ENCODE data around the gene DMAC2L.

DNA sequence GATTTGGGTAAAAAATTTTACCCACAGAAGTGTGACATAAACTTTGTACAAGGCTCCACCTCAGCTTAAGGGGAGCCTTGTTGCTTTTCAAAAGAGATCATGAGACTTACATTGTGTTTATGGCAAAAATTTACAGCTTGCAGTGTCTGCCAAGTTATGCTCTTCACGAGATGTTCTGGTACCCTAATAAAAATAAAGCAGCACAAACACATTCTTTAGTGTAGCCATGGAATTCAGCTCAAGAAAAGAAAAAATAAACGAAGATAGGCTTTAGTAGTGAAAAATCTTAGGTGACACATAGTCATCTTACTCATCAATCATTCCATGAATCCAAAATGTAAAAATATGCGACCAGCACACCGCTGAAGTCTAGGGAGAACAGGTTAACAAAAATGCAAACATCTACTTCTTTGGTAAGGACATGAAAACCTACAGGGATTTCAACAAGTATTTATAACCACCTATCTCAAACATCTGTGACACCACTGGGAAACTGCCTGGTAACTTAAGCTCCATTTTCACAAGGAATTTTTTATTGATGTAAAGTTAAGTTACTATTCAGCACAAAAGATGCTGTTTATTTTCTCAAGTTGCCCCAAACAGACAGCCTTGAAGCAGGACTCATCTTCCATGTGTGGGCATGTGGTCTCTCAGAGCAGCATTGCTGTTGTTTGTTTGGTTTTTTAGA lies 32.9 kb downstream of the DMAC2L start:
- TF ChIP-seq ZNF232 (CRISPR knock-in tag; IDR thresholded peaks at IDR 0.05) = no peak
- no peak for TF ChIP-seq NR3C1 (CRISPR knock-in tag; conservative IDR thresholded peaks at IDR 0.05; ENCODE audit: low read depth)
- TF ChIP-seq ZNF317 (CRISPR knock-in tag; IDR thresholded peaks at IDR 0.05; ENCODE audit: borderline replicate concordance, low read depth) = no peak
- no peak for TF ChIP-seq ZNF396 (CRISPR knock-in tag; IDR thresholded peaks at IDR 0.05; ENCODE audit: borderline replicate concordance)
- TF ChIP-seq TEAD1 (CRISPR knock-in tag; IDR thresholded peaks at IDR 0.05) = no peak
- TF ChIP-seq, protein P1, sequence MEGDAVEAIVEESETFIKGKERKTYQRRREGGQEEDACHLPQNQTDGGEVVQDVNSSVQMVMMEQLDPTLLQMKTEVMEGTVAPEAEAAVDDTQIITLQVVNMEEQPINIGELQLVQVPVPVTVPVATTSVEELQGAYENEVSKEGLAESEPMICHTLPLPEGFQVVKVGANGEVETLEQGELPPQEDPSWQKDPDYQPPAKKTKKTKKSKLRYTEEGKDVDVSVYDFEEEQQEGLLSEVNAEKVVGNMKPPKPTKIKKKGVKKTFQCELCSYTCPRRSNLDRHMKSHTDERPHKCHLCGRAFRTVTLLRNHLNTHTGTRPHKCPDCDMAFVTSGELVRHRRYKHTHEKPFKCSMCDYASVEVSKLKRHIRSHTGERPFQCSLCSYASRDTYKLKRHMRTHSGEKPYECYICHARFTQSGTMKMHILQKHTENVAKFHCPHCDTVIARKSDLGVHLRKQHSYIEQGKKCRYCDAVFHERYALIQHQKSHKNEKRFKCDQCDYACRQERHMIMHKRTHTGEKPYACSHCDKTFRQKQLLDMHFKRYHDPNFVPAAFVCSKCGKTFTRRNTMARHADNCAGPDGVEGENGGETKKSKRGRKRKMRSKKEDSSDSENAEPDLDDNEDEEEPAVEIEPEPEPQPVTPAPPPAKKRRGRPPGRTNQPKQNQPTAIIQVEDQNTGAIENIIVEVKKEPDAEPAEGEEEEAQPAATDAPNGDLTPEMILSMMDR (IDR thresholded peaks at IDR 0.05) = no peak
- TF ChIP-seq ZNF263 (CRISPR knock-in tag; IDR thresholded peaks at IDR 0.05; ENCODE audit: low read depth) = no peak
- TF ChIP-seq GABPB1 (CRISPR knock-in tag; IDR thresholded peaks at IDR 0.05) = no peak
- no peak for TF ChIP-seq CREM (CRISPR knock-in tag; IDR thresholded peaks at IDR 0.05)
